HCT116 (cell line): ENCODE measurements around the gene MAP2K5.

ENCODE experiments used
- EGR1 ChIP-seq: IDR thresholded peaks from 2 replicates; pipeline ENCODE4 v1.6.1; 2012; ENCODE audit warnings: low read depth
- EZH2 ChIP-seq: fragments of 200-600 bp; sonication (generic); IDR thresholded peaks from 2 replicates; pipeline ENCODE4 v1.6.1; 2017; ENCODE audit warnings: antibody characterized with exemption, mixed run types
- EZH2phosphoT487 ChIP-seq: fragments of 200-600 bp; IDR thresholded peaks from 2 replicates; pipeline ENCODE4 v1.6.1; 2018; ENCODE audit warnings: antibody characterized with exemption, borderline replicate concordance
- POLR2A ChIP-seq: IDR thresholded peaks from 2 replicates; pipeline ENCODE4 v1.7.0; 2011; ENCODE audit warnings: borderline replicate concordance; ENCODE audit not compliant: insufficient read depth, insufficient read length; ENCODE audit errors: extremely low read depth
- REST ChIP-seq: IDR thresholded peaks from 2 replicates; pipeline ENCODE4 v1.6.1; 2012; ENCODE audit warnings: low read depth
- SP1 ChIP-seq: IDR thresholded peaks from 2 replicates; pipeline ENCODE4 v1.6.1; 2012; ENCODE audit warnings: low read depth
- TCF7L2 ChIP-seq: IDR thresholded peaks from 2 replicates; pipeline ENCODE4 v1.7.0; 2011; ENCODE audit warnings: borderline replicate concordance, inconsistent platforms; ENCODE audit not compliant: insufficient read depth, insufficient read length; ENCODE audit errors: extremely low read depth
- YY1 ChIP-seq: IDR thresholded peaks from 2 replicates; pipeline ENCODE4 v1.6.1; 2011; ENCODE audit warnings: low read length, low read depth, moderate library complexity, mild to moderate bottlenecking; ENCODE audit not compliant: insufficient replicate concordance; ENCODE audit errors: extremely low read depth
- TF ChIP-seq, protein P1 (sequence below), 3 experiments: fragments of 200-600 bp in 1 of 3; sonication (generic) in 1 of 3; IDR thresholded peaks in 2 of 3; conservative IDR thresholded peaks in 1 of 3; 2 replicates each; pipeline ENCODE4 v1.5.1; 2012 to 2017; ENCODE audit warnings: low read depth in 2 of 3, low read length in 2 of 3, antibody characterized with exemption in 1 of 3, borderline replicate concordance in 1 of 3, control low read depth in 1 of 3, mild to moderate bottlenecking in 1 of 3, mixed read lengths in 1 of 3, mixed run types in 1 of 3, moderate library complexity in 1 of 3; ENCODE audit not compliant: insufficient read depth in 1 of 3
- TF ChIP-seq, protein P2 (sequence below): IDR thresholded peaks from 2 replicates; pipeline ENCODE4 v1.6.1; 2012

GRCh38 chr15:67799801-67800205 lies 257.3 kb downstream of the MAP2K5 start:
- TF ChIP-seq, protein P1, sequence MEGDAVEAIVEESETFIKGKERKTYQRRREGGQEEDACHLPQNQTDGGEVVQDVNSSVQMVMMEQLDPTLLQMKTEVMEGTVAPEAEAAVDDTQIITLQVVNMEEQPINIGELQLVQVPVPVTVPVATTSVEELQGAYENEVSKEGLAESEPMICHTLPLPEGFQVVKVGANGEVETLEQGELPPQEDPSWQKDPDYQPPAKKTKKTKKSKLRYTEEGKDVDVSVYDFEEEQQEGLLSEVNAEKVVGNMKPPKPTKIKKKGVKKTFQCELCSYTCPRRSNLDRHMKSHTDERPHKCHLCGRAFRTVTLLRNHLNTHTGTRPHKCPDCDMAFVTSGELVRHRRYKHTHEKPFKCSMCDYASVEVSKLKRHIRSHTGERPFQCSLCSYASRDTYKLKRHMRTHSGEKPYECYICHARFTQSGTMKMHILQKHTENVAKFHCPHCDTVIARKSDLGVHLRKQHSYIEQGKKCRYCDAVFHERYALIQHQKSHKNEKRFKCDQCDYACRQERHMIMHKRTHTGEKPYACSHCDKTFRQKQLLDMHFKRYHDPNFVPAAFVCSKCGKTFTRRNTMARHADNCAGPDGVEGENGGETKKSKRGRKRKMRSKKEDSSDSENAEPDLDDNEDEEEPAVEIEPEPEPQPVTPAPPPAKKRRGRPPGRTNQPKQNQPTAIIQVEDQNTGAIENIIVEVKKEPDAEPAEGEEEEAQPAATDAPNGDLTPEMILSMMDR (IDR thresholded peaks at IDR 0.05 in 2 of 3, conservative IDR thresholded peaks at IDR 0.05 in 1 of 3; ENCODE audit: borderline replicate concordance in 1 of 3, insufficient read depth in 1 of 3, low read depth in 2 of 3, low read length in 2 of 3) = no peak
- TF ChIP-seq YY1 (no peak), POLR2A (no peak), EZH2 (no peak), EGR1 (no peak), TCF7L2 (no peak), EZH2phosphoT487 (no peak), REST (no peak), SP1 (no peak)
- TF ChIP-seq, protein P2, sequence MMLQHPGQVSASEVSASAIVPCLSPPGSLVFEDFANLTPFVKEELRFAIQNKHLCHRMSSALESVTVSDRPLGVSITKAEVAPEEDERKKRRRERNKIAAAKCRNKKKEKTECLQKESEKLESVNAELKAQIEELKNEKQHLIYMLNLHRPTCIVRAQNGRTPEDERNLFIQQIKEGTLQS = no peak
